ENCODE data around the gene KIDINS220. TPM values are rescaled to one million over a fixed set of nuclear protein-coding genes. Genes with fewer than 3 reads are reported as not detected.

Gene KIDINS220
- total and polyA plus RNA-seq, 2 of the 13 experiments (the other 11 are each of a cell fraction or from before 2014, with no cell fraction given): 25.2 to 32.3 TPM

DNA sequence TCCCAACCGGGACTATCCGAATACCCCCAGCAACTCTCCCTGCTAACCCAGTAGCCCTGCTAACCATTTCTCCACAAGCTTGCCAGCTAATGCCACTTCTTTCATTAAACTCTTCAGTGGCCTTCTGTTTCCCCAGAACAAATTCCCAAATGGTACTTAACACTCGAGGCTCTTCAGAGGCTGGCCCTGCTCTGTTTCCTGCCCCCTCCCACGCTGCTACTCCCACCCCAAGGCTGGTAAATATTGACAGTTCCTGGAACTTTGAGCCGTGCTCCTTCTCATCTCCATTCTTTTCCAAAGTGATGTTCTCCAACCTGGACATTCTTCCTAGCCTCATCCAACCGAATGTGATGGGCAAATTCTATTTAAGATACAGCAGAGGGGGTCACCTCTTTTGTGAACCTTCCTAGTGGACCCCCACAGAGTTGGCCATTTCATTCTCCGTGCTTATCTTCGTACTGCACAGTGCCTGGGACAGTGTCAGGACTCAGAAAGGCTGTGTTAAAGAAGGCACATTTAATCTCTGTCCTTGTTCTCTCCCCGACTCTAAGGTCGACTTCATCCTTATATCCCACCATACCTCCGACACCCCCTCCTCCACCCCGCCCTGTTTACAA is 3.2 kb upstream of the KIDINS220 start:
- Histone ChIP-seq H3K4me3 (replicated peaks in 1 of 3; ENCODE audit: insufficient read depth in 1 of 3, low read depth in 2 of 3, low read length in 3 of 3) (peak overlapping the region in 1 of 3 experiments; percentile 24; a peak in 1 of 6 replicates), H3K9me3 (ENCODE audit: low read length) (no peaks in the 10 kb centered on the region), H3K4me2 (ENCODE audit: low read depth, low read length) (peak overlapping the region; percentile 69), H3K4me1 (ENCODE audit: insufficient read depth, low read length) (peaks cover 62% of the 10 kb centered on the region), H3K9ac (ENCODE audit: insufficient read depth, low read depth, low read length) (no peak overlapping the region), H3K79me2 (ENCODE audit: insufficient read depth, low read length) (peaks cover 13% of the 10 kb centered on the region), H2AFZ (ENCODE audit: low read length) (no peak overlapping the region), H3K27me3 (ENCODE audit: control insufficient read depth in 1 of 2, insufficient read depth in 2 of 2, low read length in 2 of 2) (peaks cover 0 to 5% of the 10 kb centered on the region in 2 experiments; a peak in 1 of 5 replicates), H3K36me3 (replicated peaks in 1 of 2; ENCODE audit: control insufficient read depth in 1 of 2, insufficient read depth in 2 of 2, low read length in 2 of 2) (no peaks in the 10 kb centered on the region), H3K27ac (ENCODE audit: extremely low read length, insufficient read depth, low read length) (no peak overlapping the region), H4K20me1 (ENCODE audit: insufficient read depth, low read length) (no peaks in the 10 kb centered on the region)
- in situ Hi-C loops (cut with HindIII; ENCODE audit: extremely low pct_ligation_motif_present, low pct_unique_long_range_greater_than_20kb) (no loop called here), intact Hi-C loops (cut with micrococcal nuclease; ENCODE audit: unreplicated experiment) (no loop called here)
- ATAC-seq: peak; percentile 82
- no TSS peak for BruUV-seq (replicated peaks)
- 13% methylated on average over 12 of the region's 12 CpGs for WGBS (ENCODE audit: low lambda C conversion rate)
- POLR2A ChIA-PET: no interaction called here
- CTCF ChIA-PET (ENCODE audit: low intra/inter-chr PET ratio, low total read pairs): interaction anchor here (1.3 kb wide), 1 partner anchor 32 kb away, joined by 3 read pairs; no protein-coding TSS in a partner anchor
- DNase-seq (ENCODE audit: low spot score): peak; percentile 84
- peak; percentile 96 for FAIRE-seq
- TF ChIP-seq SIX1 (CRISPR knock-in tag; IDR thresholded peaks at IDR 0.05; ENCODE audit: borderline replicate concordance) (peak; percentile 70; the same call in 1 of the 2 replicates), SP5 (CRISPR knock-in tag; IDR thresholded peaks at IDR 0.05; ENCODE audit: borderline replicate concordance, low read depth) (peak; percentile 82), PBX3 (CRISPR knock-in tag; IDR thresholded peaks at IDR 0.05; ENCODE audit: borderline replicate concordance) (no peak), HMG20B (CRISPR knock-in tag; conservative IDR thresholded peaks at IDR 0.05) (no peak), ZZZ3 (CRISPR knock-in tag; IDR thresholded peaks at IDR 0.05; ENCODE audit: borderline replicate concordance) (no peak), HMGA1 (CRISPR knock-in tag; conservative IDR thresholded peaks at IDR 0.05) (no peak), MXD4 (CRISPR knock-in tag; IDR thresholded peaks at IDR 0.05) (0 out of 2 replicates have a peak, but pooled peaks have one; percentile 39), CBFB (CRISPR knock-in tag; IDR thresholded peaks at IDR 0.05) (no peak), PHB2 (IDR thresholded peaks at IDR 0.05; ENCODE audit: partially characterized antibody) (no peak), TARDBP (CRISPR knock-in tag; IDR thresholded peaks at IDR 0.05) (peak; percentile 82; the same call in 1 of the 2 replicates), RFXAP (CRISPR knock-in tag; IDR thresholded peaks at IDR 0.05; ENCODE audit: borderline replicate concordance) (no peak), SIN3A (IDR thresholded peaks at IDR 0.05; ENCODE audit: borderline replicate concordance, low read depth, low read length) (no peak), U2AF1 (optimal IDR thresholded peaks at IDR 0.05; ENCODE audit: low read depth, low read length) (no peak), ZNF335 (CRISPR knock-in tag; IDR thresholded peaks at IDR 0.05) (peak; percentile 56; the same call in 1 of the 2 replicates), SMAD1 (CRISPR knock-in tag; IDR thresholded peaks at IDR 0.05; ENCODE audit: borderline replicate concordance, low read depth) (no peak), PHF5A (CRISPR knock-in tag; IDR thresholded peaks at IDR 0.05; ENCODE audit: low read depth, unreplicated experiment) (peak; percentile 84)
- TF ChIP-seq, protein P1, sequence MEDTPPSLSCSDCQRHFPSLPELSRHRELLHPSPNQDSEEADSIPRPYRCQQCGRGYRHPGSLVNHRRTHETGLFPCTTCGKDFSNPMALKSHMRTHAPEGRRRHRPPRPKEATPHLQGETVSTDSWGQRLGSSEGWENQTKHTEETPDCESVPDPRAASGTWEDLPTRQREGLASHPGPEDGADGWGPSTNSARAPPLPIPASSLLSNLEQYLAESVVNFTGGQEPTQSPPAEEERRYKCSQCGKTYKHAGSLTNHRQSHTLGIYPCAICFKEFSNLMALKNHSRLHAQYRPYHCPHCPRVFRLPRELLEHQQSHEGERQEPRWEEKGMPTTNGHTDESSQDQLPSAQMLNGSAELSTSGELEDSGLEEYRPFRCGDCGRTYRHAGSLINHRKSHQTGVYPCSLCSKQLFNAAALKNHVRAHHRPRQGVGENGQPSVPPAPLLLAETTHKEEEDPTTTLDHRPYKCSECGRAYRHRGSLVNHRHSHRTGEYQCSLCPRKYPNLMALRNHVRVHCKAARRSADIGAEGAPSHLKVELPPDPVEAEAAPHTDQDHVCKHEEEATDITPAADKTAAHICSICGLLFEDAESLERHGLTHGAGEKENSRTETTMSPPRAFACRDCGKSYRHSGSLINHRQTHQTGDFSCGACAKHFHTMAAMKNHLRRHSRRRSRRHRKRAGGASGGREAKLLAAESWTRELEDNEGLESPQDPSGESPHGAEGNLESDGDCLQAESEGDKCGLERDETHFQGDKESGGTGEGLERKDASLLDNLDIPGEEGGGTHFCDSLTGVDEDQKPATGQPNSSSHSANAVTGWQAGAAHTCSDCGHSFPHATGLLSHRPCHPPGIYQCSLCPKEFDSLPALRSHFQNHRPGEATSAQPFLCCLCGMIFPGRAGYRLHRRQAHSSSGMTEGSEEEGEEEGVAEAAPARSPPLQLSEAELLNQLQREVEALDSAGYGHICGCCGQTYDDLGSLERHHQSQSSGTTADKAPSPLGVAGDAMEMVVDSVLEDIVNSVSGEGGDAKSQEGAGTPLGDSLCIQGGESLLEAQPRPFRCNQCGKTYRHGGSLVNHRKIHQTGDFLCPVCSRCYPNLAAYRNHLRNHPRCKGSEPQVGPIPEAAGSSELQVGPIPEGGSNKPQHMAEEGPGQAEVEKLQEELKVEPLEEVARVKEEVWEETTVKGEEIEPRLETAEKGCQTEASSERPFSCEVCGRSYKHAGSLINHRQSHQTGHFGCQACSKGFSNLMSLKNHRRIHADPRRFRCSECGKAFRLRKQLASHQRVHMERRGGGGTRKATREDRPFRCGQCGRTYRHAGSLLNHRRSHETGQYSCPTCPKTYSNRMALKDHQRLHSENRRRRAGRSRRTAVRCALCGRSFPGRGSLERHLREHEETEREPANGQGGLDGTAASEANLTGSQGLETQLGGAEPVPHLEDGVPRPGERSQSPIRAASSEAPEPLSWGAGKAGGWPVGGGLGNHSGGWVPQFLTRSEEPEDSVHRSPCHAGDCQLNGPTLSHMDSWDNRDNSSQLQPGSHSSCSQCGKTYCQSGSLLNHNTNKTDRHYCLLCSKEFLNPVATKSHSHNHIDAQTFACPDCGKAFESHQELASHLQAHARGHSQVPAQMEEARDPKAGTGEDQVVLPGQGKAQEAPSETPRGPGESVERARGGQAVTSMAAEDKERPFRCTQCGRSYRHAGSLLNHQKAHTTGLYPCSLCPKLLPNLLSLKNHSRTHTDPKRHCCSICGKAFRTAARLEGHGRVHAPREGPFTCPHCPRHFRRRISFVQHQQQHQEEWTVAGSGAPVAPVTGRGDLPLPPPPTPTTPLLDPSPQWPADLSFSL (CRISPR knock-in tag; IDR thresholded peaks at IDR 0.05): no peak
- TF ChIP-seq, protein P2, sequence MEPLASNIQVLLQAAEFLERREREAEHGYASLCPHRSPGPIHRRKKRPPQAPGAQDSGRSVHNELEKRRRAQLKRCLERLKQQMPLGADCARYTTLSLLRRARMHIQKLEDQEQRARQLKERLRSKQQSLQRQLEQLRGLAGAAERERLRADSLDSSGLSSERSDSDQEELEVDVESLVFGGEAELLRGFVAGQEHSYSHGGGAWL (CRISPR knock-in tag; IDR thresholded peaks at IDR 0.05): no peak

Measured in HepG2 (cell line).